Inferior parietal cortex (tissue), 1 donor: ENCODE results near the gene ASH1L.
A peak's percentile ranks its signal among the peaks of the same experiment; 100 is the strongest.
"Not testable (repeated sequence)": the region's sequence is repeated elsewhere in the genome, so short reads cannot be mapped to it uniquely, and the experiment has no call there.

Source experiments
- DNase-seq: peaks from one replicate; pipeline ENCODE4 v3.0.0-alpha.2; 2016; ENCODE audit errors: extremely low spot score

Gene ASH1L

GRCh38 chr1:155562581-155563376 is at the start of gene ASH1L:
Gene ASH1L, minus strand, starts transcription at chr1:155562803. Its CDS starts 41,284 bp downstream, at chr1:155521519.
- DNase-seq: peak; percentile 95

GRCh38 chr1:155610257-155610647 is 47.6 kb upstream of the ASH1L start:
- DNase-seq: not testable (repeated sequence)

GRCh38 chr1:155609515-155610256 is 47.1 kb upstream of the ASH1L start, which contains the start of gene MSTO1:
Gene MSTO1, plus strand, starts transcription at chr1:155610218. Its CDS starts 31 bp downstream, at chr1:155610249.
- peak; percentile 93 for DNase-seq

GRCh38 chr1:155608888-155609225 is 46.3 kb upstream of the ASH1L start:
- DNase-seq: no peak

- DNase-seq: no peak
These were observed 45.1 kb upstream of the ASH1L start for GRCh38 chr1:155607708-155608107.

GRCh38 chr1:155599828-155600572 is 37.4 kb upstream of the ASH1L start:
- not testable (repeated sequence) for DNase-seq

- peak; percentile 55 for DNase-seq
These were observed 36.3 kb upstream of the ASH1L start for GRCh38 chr1:155598842-155599331.

GRCh38 chr1:155596864-155597263 is 34.3 kb upstream of the ASH1L start:
- DNase-seq: no peak

GRCh38 chr1:155595877-155596474 is 33.4 kb upstream of the ASH1L start:
- peak; percentile 58 for DNase-seq

GRCh38 chr1:155591770-155592169 is 29.2 kb upstream of the ASH1L start:
- DNase-seq: peak; percentile 85

GRCh38 chr1:155590516-155591247 is 28.1 kb upstream of the ASH1L start:
- DNase-seq: not testable (repeated sequence)

GRCh38 chr1:155589282-155589681 is 26.7 kb upstream of the ASH1L start:
- not testable (repeated sequence) for DNase-seq

- not testable (repeated sequence) for DNase-seq
These were observed 21.2 kb upstream of the ASH1L start for GRCh38 chr1:155583846-155584245.

GRCh38 chr1:155575608-155576007 is 13.0 kb upstream of the ASH1L start:
- DNase-seq: not testable (repeated sequence)

GRCh38 chr1:155574077-155574476 is 11.5 kb upstream of the ASH1L start:
- DNase-seq: no peak

GRCh38 chr1:155570593-155570990 is 8.0 kb upstream of the ASH1L start:
- no peak for DNase-seq

- no peak for DNase-seq
These were observed 7.5 kb upstream of the ASH1L start for GRCh38 chr1:155569988-155570592.

- not testable (repeated sequence) for DNase-seq
These were observed 897 bp upstream of the ASH1L start for GRCh38 chr1:155563377-155564022.

- DNase-seq: not testable (repeated sequence)
These were observed 623 bp downstream of the ASH1L start for GRCh38 chr1:155561779-155562580.
